Right lobe of liver (tissue), 6 donors: ENCODE results near the gene INHBC. TPM values are rescaled to one million over a fixed set of nuclear protein-coding genes. Genes with fewer than 3 reads are reported as not detected.

ENCODE experiments used
- ATAC-seq, 4 donors: fragments of 200-7000 bp; cut with Tn5 transposase; one replicate each; pipeline ENCODE4 v1.9.1; 2020; ENCODE audit warnings: mild to moderate bottlenecking in 4 of 4, moderate library complexity in 4 of 4
- DNase-seq, 3 donors: peaks; one replicate each; pipeline ENCODE4 v3.0.0-alpha.2; 2020
- H3K27ac ChIP-seq, 3 donors: fragments of 200-600 bp; one replicate each; pipeline ENCODE4 v1.8.0; 2022
- H3K27me3 ChIP-seq, 2 donors: fragments of 200-600 bp; one replicate each; pipeline ENCODE4 v1.8.0; 2022
- H3K36me3 ChIP-seq, 4 donors: fragments of 200-600 bp; sonication (generic) in 1 of 4; one replicate each; pipeline versions ENCODE4 v1.5.1 to v1.8.0; 2017 to 2022; ENCODE audit warnings: control low read depth in 1 of 4
- H3K4me1 ChIP-seq, 4 donors: fragments of 200-600 bp; sonication (generic) in 1 of 4; one replicate each; pipeline versions ENCODE4 v1.5.1 to v1.8.0; 2017 to 2022; ENCODE audit warnings: control low read depth in 1 of 4
- H3K4me3 ChIP-seq, 3 donors: fragments of 200-600 bp; one replicate each; pipeline ENCODE4 v1.8.0; 2022
- H3K9me3 ChIP-seq, 4 donors: fragments of 200-600 bp; sonication (generic) in 1 of 4; one replicate each; pipeline versions ENCODE4 v1.5.1 to v1.8.0; 2017 to 2022; ENCODE audit warnings: control low read depth in 1 of 4
- POLR2A ChIP-seq: fragments of 450-650 bp; IDR thresholded peaks from one replicate; pipeline ENCODE4 v1.6.1; 2017; ENCODE audit warnings: antibody characterized with exemption, mild to moderate bottlenecking
- WGBS: methylation state at CpG from one replicate; pipeline ENCODE4 v1.1.6; 2018; ENCODE audit warnings: low coverage, low lambda C conversion rate; ENCODE audit not compliant: insufficient coverage; ENCODE audit errors: missing lambda C conversion rate; 5-methylcytosine and 5-hydroxymethylcytosine counted together
- intact Hi-C, 2 donors: fragments of 100-400 bp; cut with DNase I; formaldehyde crosslinking; loops; one replicate each; pipeline versions ENCODE4 v1.11.2 to v1.14.1; 2022
- total RNA-seq, 6 experiments: library from RNA; depleted of rRNA in 2 of 6; stranded (reverse); fragments of >200 nt in 2 of 6; fragmentation: NEBNext Ultra II Directional in 3 of 6; extraction: Animal tissue kit (Norgen Biotek cat#: 25700) in 3 of 6; gene quantifications; one replicate each; pipeline versions ENCODE4 v1.1.0 to v1.2.4, GENCODE V29; 2016 to 2023
- TF ChIP-seq, protein P1 (sequence below), 4 donors: fragments of 200-600 bp in 3 of 4; fragments of 450-650 bp in 1 of 4; IDR thresholded peaks; one replicate each; pipeline versions ENCODE4 v1.5.1 to v1.8.0; 2016 to 2022; ENCODE audit warnings: antibody characterized with exemption in 4 of 4, mild to moderate bottlenecking in 2 of 4
- donor health status: DM: no; HTN: yes; CAD: no.
- donor health status: DM: no; HTN: no; CAD: no.
- donor health status: DM: no; HTN: no; CAD: no.
- donor health status: DM: no; HTN: yes; CAD: no.
- donor health status: DM: no; HTN: yes; CAD: no.

The INHBC gene
- total RNA-seq, 6 experiments from 2014 or later: 14.7 to 123 (median 63.6) TPM

DNA sequence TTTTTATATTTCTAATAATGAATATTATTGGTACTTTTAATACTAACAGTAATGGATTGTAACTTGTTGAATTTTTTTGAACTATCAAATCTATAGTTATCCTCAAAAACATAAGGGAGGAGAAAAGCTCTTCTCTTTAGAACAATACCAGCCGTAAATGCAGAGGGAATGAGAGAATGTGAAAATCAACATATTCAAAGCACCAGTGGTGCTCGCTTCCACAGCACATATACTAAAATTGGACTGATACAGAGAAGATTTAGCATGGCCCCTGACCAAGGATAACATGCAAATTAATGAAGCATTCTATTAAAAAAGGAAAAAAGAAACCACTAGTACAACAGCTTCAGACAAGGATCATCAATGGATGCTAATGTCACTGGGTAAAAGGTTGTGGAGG lies 19.5 kb upstream of the INHBC start:
- H3K4me3 ChIP-seq: no peak overlapping the region
- no peak overlapping the region for H3K27ac ChIP-seq
- DNase-seq: no peak
- WGBS: 87% methylated on average over 2 of the region's 2 CpGs
- H3K4me1 ChIP-seq: peaks cover 0 to 19% (median 4%) of the 10 kb centered on the region in 4 donors
- H3K9me3 ChIP-seq: no peaks in the 10 kb centered on the region
- intact Hi-C loops: no loop called here
- ATAC-seq: no peak
- no peaks in the 10 kb centered on the region for H3K27me3 ChIP-seq
- TF ChIP-seq POLR2A: no peak
- TF ChIP-seq, protein P1, sequence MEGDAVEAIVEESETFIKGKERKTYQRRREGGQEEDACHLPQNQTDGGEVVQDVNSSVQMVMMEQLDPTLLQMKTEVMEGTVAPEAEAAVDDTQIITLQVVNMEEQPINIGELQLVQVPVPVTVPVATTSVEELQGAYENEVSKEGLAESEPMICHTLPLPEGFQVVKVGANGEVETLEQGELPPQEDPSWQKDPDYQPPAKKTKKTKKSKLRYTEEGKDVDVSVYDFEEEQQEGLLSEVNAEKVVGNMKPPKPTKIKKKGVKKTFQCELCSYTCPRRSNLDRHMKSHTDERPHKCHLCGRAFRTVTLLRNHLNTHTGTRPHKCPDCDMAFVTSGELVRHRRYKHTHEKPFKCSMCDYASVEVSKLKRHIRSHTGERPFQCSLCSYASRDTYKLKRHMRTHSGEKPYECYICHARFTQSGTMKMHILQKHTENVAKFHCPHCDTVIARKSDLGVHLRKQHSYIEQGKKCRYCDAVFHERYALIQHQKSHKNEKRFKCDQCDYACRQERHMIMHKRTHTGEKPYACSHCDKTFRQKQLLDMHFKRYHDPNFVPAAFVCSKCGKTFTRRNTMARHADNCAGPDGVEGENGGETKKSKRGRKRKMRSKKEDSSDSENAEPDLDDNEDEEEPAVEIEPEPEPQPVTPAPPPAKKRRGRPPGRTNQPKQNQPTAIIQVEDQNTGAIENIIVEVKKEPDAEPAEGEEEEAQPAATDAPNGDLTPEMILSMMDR (IDR thresholded peaks at IDR 0.05): no peak
- H3K36me3 ChIP-seq: no peaks in the 10 kb centered on the region

DNA sequence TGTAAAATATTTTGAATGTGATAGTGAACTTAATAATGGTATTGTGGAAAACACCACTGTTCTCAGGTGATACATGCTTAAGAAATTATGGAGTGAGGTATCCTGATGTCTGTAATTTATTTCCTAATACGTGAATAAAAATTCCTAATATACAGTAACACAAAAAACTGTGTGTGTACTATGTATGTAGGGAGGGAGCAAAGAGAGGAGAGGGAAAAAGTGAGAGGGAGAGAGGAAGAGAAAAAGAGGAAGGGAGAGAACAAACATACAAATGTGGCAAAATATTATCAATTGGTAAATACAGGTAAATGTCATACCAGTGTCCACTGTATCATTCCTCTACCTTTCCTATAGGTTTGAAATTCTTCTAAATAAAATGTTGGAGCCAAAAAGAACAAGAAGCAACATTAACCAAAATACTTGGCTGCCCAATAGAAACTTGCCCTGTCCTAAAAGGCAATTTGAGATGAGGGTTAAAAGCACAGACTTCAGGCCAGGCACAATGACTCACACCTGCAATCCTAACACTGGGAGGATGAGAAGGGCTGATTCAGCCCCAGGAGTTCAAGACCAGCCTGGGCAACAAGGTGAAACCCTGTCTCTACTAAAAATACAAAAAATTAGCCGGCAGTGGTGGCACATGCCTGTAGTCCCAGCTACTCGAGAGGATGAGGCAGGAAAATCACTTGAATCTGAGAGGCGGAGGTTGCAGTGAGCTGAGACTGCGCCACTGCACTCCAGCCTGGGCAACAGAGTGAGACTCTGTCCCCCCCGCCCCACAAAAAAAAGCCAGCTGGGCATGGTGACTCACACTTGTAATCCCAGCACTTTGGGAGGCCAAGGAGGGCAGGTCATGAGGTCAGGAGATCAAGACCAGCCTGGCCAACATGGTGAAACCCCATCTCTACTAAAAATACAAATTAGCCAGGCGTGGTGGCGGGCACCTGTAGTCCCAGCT lies 18.3 kb upstream of the INHBC start:
- Histone ChIP-seq H3K4me1 (peaks cover 0 to 19% (median 4%) of the 10 kb centered on the region in 4 donors), H3K9me3 (no peaks in the 10 kb centered on the region), H3K4me3 (no peak overlapping the region), H3K27me3 (no peaks in the 10 kb centered on the region), H3K27ac (no peak overlapping the region), H3K36me3 (no peaks in the 10 kb centered on the region)
- TF ChIP-seq POLR2A: no peak
- TF ChIP-seq, protein P1 (IDR thresholded peaks at IDR 0.05): no peak
- 71% methylated on average over 1 of the region's 8 CpGs for WGBS
- DNase-seq (no peak), ATAC-seq (peak in 1 of 4 donors; percentile 65)
- intact Hi-C loops: no loop called here

DNA sequence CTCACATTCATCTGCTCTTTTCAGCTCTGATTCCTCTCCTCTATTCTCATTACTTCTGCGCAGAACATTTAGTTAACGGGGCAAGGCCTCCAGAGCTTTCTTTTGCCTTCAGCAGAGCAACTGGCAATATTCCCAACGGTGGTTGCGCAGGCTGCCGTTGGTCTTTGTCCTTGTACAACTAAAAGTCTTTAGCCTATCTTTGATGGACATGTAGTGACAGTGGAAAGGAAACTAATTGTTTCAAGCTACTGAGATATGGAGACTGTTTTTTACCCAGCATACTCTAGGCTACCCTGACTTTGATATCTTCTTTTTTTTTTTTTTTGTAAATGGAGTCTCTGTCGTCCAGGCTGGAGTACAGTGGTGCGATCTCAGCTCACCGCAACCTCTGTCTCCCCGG lies 16.3 kb upstream of the INHBC start:
- Histone ChIP-seq H3K9me3 (no peaks in the 10 kb centered on the region), H3K27ac (peak overlapping the region in 2 of 3 donors; percentile 37 to 69), H3K36me3 (peaks cover 0 to 3% (median 0%) of the 10 kb centered on the region in 4 donors), H3K4me1 (peaks cover 0 to 19% (median 4%) of the 10 kb centered on the region in 4 donors), H3K27me3 (no peaks in the 10 kb centered on the region), H3K4me3 (no peak overlapping the region)
- 38% methylated on average over 9 of the region's 9 CpGs for WGBS
- TF ChIP-seq POLR2A: no peak
- TF ChIP-seq, protein P1 (IDR thresholded peaks at IDR 0.05): no peak
- intact Hi-C loops: no loop called here
- DNase-seq (peak; percentile 57 to 82 (median 81)), ATAC-seq (peak; percentile 84 to 96 (median 86))

DNA sequence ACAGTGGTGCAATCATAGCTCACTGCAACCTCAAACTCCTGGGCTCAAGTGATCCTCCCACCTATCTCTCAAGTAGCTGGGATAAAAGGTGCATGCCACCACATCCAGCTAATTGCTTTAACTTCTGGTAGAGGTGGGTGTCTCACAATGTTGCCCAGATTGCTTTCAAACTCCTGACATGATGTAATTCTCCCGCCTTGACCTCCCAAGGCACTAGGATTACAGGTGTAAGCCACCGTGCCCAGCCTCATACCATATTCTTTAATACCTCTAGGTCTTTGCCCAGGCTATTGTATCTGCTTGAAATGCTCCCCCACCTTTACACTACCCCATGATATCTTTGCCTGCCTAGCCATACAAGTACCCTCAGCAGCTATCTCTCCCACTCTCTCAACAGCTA lies 15.1 kb upstream of the INHBC start:
- ATAC-seq: no peak

More for the DNA sequence above, 15.1 kb upstream of the INHBC start:
- Histone ChIP-seq H3K4me1 (peaks cover 0 to 19% (median 4%) of the 10 kb centered on the region in 4 donors), H3K27ac (no peak overlapping the region), H3K36me3 (peaks cover 0 to 3% (median 0%) of the 10 kb centered on the region in 4 donors), H3K9me3 (no peaks in the 10 kb centered on the region), H3K27me3 (no peaks in the 10 kb centered on the region), H3K4me3 (no peak overlapping the region)
- no peak for DNase-seq
- TF ChIP-seq, protein P1 (IDR thresholded peaks at IDR 0.05): no peak
- TF ChIP-seq POLR2A: no peak
- intact Hi-C loops: no loop called here
- WGBS: 83% methylated on average over 2 of the region's 2 CpGs
